GM08714 (cell line): ENCODE results near the gene MPRIP.

ENCODE experiments used
- H3K4me3 ChIP-seq: fragments of 200-500 bp; sonication (Bioruptor generic); 2 replicates; pipeline ENCODE4 v1.5.1; 2014; ENCODE audit warnings: mild to moderate bottlenecking, low read length, inconsistent platforms
- ZNF274 ChIP-seq: IDR thresholded peaks from 2 replicates; pipeline ENCODE4 v1.6.1; 2012; ENCODE audit warnings: mild to moderate bottlenecking, low read depth, low read length

Gene MPRIP

DNA sequence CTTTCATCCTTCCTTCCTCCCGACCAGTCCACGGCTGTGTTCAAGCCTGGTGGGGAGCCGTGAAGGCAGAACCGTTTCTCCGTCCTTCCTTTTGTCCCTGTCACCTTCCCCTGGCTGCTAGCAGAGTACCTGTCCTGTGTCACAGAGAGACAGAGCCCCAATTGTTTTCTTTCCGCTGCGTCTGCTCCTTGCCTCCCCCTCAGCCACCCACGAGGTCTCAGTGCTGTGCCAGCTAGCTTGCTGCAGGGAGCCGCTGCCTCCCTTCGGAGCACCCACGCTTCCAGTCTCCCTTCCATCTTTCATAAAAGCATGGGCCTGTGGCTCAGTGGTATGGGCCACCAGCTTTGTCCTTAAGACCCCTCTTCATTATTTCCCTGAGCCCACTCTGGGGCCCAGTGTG is 62.2 kb downstream of the MPRIP start:
- H3K4me3 ChIP-seq: no peak overlapping the region
- no peak for TF ChIP-seq ZNF274

DNA sequence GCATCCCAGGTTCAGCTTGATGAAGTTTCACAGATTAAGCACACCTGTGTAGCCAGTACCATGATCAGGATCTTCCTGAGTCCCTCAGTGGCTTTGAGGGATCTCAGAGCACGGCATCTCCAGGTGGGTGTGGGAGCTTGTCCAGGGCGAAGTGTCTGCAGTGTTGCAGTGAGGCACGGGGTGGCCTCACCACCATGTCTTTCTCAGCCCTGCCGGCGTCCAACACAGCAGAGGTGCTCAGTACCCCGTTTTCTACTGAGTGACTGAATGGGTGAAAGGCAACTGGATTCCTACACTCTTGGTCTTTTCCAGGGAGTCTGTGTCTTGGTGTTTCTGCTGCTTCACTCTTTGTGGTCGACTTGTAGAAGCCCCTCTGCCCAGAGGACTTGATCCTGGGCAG is 63.7 kb downstream of the MPRIP start:
- TF ChIP-seq ZNF274: no peak
- no peak overlapping the region for H3K4me3 ChIP-seq

DNA sequence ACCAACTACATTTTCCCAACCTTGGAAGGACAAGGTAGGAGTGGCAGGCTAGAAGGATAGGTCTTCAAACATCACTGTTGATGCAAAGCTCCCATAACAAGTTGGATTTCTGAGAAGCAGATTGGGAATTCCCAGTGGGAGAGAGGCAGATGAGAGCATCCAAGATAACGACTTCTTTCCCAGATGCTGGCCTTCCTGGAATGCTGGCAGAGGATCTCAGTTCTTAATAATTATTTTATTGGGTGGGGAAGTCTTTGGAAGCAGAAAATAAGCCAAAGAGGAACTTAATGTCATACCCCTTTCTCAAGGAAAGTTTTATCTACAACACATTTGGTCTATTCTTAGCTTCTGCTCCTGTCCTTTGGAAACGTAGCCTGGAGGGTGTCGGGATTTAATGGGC is 64.5 kb downstream of the MPRIP start:
- TF ChIP-seq ZNF274: no peak

DNA sequence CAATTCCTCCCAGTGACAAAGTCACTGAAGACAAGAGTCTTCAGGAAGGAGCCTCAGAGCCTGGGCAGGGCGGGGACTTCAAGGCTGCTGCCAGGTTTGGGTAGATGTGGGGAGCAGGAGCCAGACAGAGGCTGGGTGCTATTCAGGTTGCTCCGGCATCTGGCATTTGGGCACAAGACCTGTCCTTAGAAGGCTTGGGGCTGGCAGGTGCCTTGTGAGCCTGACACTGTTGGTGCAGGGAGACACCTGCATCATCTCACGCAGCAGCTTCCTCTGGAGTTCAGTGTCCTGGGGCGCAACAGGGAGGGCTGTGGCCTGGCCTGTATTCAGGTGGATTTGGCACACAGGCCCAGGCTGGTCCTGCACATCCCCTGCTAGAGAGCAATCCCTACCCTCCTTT is 65.0 kb downstream of the MPRIP start:
- TF ChIP-seq ZNF274: no peak
- H3K4me3 ChIP-seq: no peak overlapping the region

More for the DNA sequence above, 64.5 kb downstream of the MPRIP start:
- H3K4me3 ChIP-seq: no peak overlapping the region

DNA sequence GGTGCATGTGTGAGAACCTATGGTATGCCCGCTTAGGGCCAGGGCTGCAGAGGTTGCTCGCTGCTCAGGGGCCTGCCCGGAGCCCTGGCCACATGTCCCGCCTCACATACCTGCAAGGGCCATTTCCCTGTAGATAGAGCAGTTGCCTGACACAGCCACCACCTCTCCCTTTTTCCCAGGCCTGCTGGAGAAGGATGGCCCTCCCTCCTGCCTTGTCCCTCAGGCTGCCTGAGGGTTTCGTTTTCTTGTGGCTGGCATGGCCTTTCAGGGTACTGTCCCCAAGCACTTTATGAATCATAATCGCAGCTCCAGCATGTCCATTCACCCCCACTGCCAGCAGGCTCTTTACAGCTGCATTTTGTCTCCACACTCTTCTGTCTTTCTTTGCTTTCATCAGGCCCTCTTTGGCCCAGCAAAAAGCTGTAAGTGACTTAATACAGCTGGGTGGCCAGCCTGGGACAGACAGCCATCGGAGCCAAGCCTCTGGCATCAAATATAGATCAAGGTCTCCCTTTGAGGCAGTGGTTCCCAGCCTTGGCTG is 65.7 kb downstream of the MPRIP start:
- TF ChIP-seq ZNF274: no peak
- H3K4me3 ChIP-seq: no peak overlapping the region

DNA sequence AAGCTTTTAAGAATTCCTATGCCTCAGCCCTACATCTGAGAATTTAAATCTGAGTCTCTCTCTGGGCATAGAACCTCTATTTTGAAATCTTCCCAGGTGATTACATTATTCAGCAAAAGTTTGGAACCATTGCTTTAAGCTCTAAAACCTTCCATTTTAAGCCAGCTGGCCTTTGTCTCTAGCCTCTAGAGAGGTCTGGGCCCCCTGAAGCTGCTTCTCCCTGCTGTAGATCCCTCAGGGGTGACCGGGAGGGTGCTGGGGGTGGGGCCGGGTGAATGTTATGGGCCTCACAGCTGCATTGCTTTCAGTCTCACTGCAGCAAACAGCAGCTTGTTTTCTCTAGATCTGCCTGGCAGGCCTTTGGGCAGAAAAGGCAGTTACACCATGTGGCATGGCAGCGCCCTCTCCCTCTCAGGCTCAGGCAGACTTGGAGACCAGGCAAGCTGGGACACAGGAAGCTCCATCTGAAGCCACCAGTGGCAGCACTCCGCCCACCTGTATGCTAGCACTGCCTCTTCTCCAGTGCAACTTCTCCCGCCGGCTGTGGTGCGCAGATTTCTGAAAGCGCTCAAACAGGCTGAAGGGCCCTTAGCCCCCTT is 66.3 kb downstream of the MPRIP start:
- no peak for TF ChIP-seq ZNF274
- H3K4me3 ChIP-seq: no peak overlapping the region

DNA sequence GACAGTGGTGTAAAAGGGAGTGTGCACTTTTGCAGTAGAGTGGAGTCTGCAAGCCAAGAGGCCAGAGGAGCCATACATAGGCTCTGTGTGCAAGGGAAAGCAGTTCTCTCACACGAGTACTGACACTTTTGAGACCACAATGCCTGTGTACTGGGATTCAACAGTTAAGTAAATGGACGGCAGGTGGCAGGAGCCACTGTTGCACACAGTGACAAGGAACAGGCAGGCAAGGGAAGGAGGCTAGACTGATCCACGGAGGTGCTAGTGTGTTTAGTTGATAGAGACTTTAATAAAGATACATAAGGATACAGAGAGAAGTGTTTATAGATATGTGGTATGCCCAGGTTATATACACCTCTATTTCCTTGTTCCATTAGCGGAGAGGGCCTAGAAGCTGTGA is 67.0 kb downstream of the MPRIP start:
- no peak overlapping the region for H3K4me3 ChIP-seq
- TF ChIP-seq ZNF274: no peak

DNA sequence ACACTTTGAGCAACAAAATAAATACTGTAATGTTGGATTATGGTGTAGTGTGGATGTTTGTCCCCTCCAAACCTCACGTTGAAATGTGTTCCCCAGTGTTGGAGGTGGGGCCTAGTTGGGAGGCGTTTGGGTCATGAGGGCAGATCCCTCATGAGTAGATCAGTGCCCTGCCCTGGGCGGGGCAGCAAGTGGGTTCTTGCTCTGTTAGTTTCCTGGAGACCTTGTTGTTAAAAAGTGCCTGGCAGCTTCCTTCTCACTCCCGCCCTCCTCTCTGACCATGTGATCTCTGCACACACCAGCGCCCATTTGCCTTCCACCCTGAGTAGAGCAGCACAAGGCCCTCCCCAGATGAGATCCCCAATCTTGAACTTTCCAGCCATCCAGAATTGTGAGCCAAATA is 67.7 kb downstream of the MPRIP start:
- H3K4me3 ChIP-seq: no peak overlapping the region
- TF ChIP-seq ZNF274: no peak

DNA sequence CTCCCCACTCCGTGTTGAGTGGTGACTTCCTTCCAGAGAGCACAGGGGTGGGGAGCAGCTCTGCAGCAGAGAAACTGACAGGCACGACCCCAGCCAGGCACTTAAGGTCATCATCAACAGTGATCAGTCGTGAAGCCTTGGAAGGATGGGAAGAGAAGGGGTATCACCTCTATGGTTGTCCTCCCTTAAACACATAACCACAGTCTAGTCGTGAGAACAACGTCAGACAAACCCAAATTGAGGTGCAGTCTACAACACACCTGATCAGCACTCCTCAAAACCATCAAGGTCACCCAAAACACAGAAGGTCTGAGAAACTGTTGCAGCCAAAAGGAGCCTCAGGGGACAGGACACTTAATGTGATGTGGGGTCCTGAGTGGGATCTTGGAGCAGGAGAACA is 68.3 kb downstream of the MPRIP start:
- no peak overlapping the region for H3K4me3 ChIP-seq
- TF ChIP-seq ZNF274: no peak

DNA sequence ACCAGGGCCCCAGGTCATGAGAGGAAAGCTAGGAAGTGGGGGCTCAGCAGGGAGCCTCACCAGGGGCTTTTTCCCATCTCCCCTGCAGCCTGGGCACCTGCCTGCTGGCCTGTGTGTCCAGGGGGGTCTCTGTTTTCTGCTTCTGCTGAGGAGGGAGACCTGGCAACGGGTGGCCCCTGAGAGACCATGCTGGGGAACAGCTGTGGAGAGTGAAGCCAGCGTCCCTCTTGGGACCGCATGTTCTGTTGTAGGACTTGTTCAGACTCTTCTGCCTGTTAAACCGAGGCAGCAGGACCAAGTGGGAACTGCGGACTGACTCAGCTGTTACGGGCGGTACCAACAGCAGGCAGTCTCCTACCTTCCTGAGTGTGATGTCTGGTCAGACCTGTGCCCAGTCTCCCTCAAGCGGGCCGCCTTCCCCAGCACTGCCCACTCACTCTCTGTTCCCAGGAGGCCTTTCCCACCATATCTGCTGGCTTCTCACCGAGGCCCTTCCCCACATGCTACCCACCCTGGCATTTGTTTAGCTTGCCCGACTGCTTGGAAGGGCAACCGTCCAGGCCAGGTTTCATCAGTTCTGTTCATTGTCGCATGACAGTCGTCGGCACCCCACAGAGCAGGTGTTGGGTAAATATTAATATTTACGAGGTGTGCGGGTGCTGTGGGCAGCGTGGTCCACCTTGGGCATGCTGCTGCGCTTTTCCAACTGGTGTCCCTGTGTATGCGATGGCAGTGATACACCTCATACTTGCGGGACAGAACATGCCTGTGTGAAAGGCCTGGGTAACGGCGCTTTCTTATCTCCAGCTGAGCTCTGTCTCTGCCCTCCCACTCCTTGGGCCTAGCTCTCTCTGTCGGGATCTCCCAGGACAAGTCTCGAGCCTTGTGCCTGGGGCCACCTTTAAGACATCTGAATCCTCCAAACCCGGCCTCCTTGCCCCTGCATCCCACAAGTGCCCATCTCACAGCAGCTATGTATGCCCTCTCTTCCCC is 69.4 kb downstream of the MPRIP start:
- no peak overlapping the region for H3K4me3 ChIP-seq
- no peak for TF ChIP-seq ZNF274

DNA sequence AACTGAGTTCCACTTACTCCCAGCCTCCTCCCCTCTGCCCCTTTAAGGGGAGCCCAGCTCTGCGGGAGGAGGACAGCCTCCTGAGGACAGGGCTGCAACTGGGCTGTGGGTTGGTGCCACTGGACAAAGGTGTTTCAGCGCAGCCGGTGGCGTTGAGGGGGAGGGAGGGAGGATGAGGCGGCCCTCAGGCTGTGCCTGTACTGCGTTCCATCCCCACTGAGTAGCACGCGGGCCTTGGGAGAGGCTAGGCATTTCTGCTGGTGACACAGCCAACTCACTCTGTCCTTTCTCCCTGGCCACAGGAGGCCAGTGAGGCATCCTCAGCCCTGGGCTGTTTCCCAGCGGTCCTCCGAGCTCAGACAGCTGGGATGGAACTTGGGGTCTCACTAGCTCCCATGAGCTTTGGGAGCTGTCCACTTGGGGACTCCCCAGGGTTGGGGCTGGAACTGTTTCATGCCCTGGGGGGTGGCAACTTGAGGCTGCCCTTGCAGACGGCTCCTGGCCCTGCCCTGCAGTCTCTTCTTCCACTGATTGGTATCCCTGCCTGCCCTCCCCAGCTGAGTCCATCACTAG is 70.5 kb downstream of the MPRIP start:
- no peak for TF ChIP-seq ZNF274
- no peak overlapping the region for H3K4me3 ChIP-seq

DNA sequence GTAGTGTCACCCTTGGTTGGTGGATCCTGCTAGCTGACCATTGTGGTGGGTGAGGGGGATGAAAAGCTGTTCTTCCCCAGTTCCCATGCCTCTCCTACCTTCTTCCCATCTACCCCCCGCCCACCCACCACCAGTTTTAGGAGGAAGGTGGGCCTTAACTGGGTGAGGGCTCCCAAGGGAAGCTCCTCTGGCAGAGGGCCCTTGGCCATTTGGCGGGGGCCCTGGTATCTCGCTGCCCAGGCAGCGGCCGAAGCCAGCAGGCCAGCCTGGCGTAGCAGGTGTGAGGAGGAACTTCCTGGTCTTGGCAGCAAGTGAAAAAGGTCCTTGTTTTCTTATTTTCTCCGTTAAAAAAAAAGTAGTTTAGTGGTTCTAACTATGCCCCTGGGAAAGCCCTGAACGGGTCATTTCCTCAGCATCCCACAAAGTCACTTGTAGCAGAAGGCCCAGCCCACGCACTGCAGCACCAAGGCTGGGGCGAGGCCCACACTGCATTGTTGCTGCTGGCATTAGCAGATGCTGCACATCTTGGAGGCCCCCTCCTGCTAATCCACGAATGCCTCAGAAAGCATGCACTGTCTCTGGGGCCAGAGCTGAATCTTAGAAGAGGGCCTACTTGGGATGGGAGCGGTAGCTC is 72.5 kb downstream of the MPRIP start:
- TF ChIP-seq ZNF274: no peak
- H3K4me3 ChIP-seq: no peak overlapping the region

DNA sequence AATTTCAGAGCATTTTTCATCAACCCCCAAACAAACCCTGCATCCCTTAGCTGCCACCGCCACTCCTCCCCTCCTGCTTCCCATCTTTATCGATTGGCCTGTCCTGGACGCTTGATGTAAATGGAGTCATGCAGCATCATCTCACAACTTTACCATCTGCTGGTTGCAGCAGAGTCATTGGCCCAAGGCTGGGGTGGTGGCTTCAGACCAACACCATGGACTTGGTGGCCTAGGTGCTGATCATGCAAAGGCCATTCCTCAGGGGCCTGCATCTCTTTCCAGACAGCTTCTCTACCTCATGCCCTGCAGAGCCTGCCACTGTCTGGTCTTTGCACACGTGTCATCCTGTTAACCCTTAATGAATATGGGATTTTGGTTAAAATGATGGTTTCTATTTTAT is 73.4 kb downstream of the MPRIP start:
- no peak overlapping the region for H3K4me3 ChIP-seq
- TF ChIP-seq ZNF274: no peak

DNA sequence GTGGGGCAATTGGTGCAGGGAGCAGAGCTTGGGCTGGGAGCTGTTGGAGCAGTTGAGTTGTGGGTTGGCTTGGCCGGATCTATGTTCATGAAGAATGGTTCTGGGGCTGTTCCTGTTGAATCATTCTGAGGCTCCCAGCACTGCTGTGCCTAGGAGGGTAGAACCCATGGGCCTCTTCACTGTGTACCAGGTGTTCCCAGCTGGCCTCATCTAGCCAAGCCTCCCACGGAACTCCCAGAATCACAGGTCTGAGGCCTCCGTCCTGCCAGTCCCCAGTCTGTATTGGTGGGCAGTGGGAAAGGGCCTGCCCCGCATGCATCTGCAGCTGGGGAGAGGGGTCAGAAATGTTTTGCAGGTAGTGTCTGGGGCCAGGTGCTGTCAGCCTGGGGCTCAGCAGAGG is 74.1 kb downstream of the MPRIP start:
- H3K4me3 ChIP-seq: no peak overlapping the region
- no peak for TF ChIP-seq ZNF274
